ENCODE results near the gene TNRC18.

GRCh38 chr7:5439572-5440496, 16.2 kb upstream of the TNRC18 start:
- TF ChIP-seq CTCF (IDR thresholded peaks at IDR 0.05; ENCODE audit: insufficient read depth, low read length, poor library complexity, severe bottlenecking): no peak
- no peak for TF ChIP-seq EZH2phosphoT487 (conservative IDR thresholded peaks at IDR 0.05; ENCODE audit: low read length)

Measured in SU-DHL-6 (cell line).